Neutrophil (primary cell): ENCODE data around the gene MEIS2.

Source experiments
- H3K27ac ChIP-seq: fragments of 200-600 bp; sonication (generic); 2 replicates; pipeline ENCODE4 v1.5.1; 2016; ENCODE audit warnings: mild to moderate bottlenecking, moderate library complexity
- H3K27me3 ChIP-seq: fragments of 200-600 bp; sonication (generic); 2 replicates; pipeline ENCODE4 v1.6.0; 2016; ENCODE audit warnings: mild to moderate bottlenecking
- H3K36me3 ChIP-seq: fragments of 200-600 bp; sonication (generic); 2 replicates; pipeline ENCODE4 v1.5.1; 2017
- H3K4me1 ChIP-seq, 2 experiments: fragments of 200-600 bp in 1 of 2; sonication (generic) in 1 of 2; 1 replicate in 1 of 2; 2 replicates in 1 of 2; pipeline versions ENCODE4 v1.5.1 to v1.6.1; 2013 to 2016; ENCODE audit warnings: low read depth in 1 of 2, low read length in 1 of 2, mild to moderate bottlenecking in 1 of 2, moderate library complexity in 1 of 2; ENCODE audit not compliant: control insufficient read depth in 1 of 2, insufficient read depth in 1 of 2
- H3K4me3 ChIP-seq, 2 experiments: fragments of 200-600 bp in 1 of 2; sonication (generic) in 1 of 2; 1 replicate in 1 of 2; 2 replicates in 1 of 2; pipeline ENCODE4 v1.5.1; 2013 to 2016; ENCODE audit warnings: low read depth in 1 of 2, low read length in 1 of 2, mild to moderate bottlenecking in 1 of 2, moderate library complexity in 1 of 2
- H3K9me3 ChIP-seq: fragments of 200-600 bp; sonication (generic); 2 replicates; pipeline ENCODE4 v1.5.1; 2016
- CTCF ChIP-seq: fragments of 200-600 bp; sonication (generic); IDR thresholded peaks from 2 replicates; pipeline ENCODE4 v1.5.1; 2016; ENCODE audit warnings: antibody characterized with exemption

MEIS2 gene

GRCh38 chr15:37100109-37100965 is at the start of gene MEIS2:
Gene MEIS2, minus strand, starts transcription at chr15:37100549. Its CDS starts 1,083 bp downstream, at chr15:37099466.
- Histone ChIP-seq H3K4me3 (peak within 1 kb of the TSS; percentile 50 to 61), H3K9me3 (no peaks in the 10 kb centered on the region), H3K36me3 (no peaks in the 10 kb centered on the region), H3K27ac (no peak within 1 kb of the TSS), H3K27me3 (peaks cover 100% of the 10 kb centered on the region), H3K4me1 (peaks cover 28 to 34% of the 10 kb centered on the region in 2 experiments)
- no peak for TF ChIP-seq CTCF

- Histone ChIP-seq H3K27ac (no peak overlapping the region), H3K9me3 (no peaks in the 10 kb centered on the region), H3K27me3 (no peaks in the 10 kb centered on the region), H3K36me3 (no peaks in the 10 kb centered on the region), H3K4me3 (no peak overlapping the region), H3K4me1 (no peaks in the 10 kb centered on the region)
- no peak for TF ChIP-seq CTCF
Observed at GRCh38 chr15:37149146-37149545, 48.8 kb upstream of the MEIS2 start.

- Histone ChIP-seq H3K36me3 (no peaks in the 10 kb centered on the region), H3K4me3 (no peak overlapping the region), H3K4me1 (no peaks in the 10 kb centered on the region), H3K27ac (no peak overlapping the region), H3K9me3 (no peaks in the 10 kb centered on the region), H3K27me3 (no peaks in the 10 kb centered on the region)
- TF ChIP-seq CTCF, result no peak
Observed at GRCh38 chr15:37148714-37149113, 48.4 kb upstream of the MEIS2 start.

- Histone ChIP-seq H3K9me3 (no peaks in the 10 kb centered on the region), H3K4me1 (no peaks in the 10 kb centered on the region), H3K27ac (no peak overlapping the region), H3K27me3 (peaks cover 6% of the 10 kb centered on the region), H3K4me3 (no peak overlapping the region), H3K36me3 (no peaks in the 10 kb centered on the region)
- TF ChIP-seq CTCF, result no peak
Observed at GRCh38 chr15:37143351-37143750, 43.0 kb upstream of the MEIS2 start.

GRCh38 chr15:37142371-37142770 is 42.0 kb upstream of the MEIS2 start:
- no peak for TF ChIP-seq CTCF

More at GRCh38 chr15:37142371-37142770, 42.0 kb upstream of the MEIS2 start:
- Histone ChIP-seq H3K4me1 (no peaks in the 10 kb centered on the region), H3K27ac (no peak overlapping the region), H3K4me3 (no peak overlapping the region), H3K36me3 (no peaks in the 10 kb centered on the region), H3K27me3 (peaks cover 16% of the 10 kb centered on the region), H3K9me3 (no peaks in the 10 kb centered on the region)
